Ishikawa (cell line): ENCODE results near the gene TMEM150C.

ENCODE experiments used
- CEBPB ChIP-seq: IDR thresholded peaks from 2 replicates; pipeline ENCODE4 v1.6.1; 2012
- CREB1 ChIP-seq: IDR thresholded peaks from 2 replicates; pipeline ENCODE4 v1.6.1; 2012; ENCODE audit warnings: low read depth
- EP300 ChIP-seq: IDR thresholded peaks from 2 replicates; pipeline ENCODE4 v1.6.1; 2012; ENCODE audit warnings: borderline replicate concordance
- FOXM1 ChIP-seq: IDR thresholded peaks from 2 replicates; pipeline ENCODE4 v1.6.1; 2012; ENCODE audit warnings: low read depth, borderline replicate concordance
- MAX ChIP-seq: IDR thresholded peaks from 2 replicates; pipeline ENCODE4 v1.6.1; 2012
- NFIC ChIP-seq: IDR thresholded peaks from 2 replicates; pipeline ENCODE4 v1.6.1; 2012
- RAD21 ChIP-seq: IDR thresholded peaks from 2 replicates; pipeline ENCODE4 v1.6.1; 2012; ENCODE audit warnings: low read depth
- TAF1 ChIP-seq: IDR thresholded peaks from 2 replicates; pipeline ENCODE4 v1.6.1; 2012; ENCODE audit warnings: low read depth, mild to moderate bottlenecking
- USF1 ChIP-seq: IDR thresholded peaks from 2 replicates; pipeline ENCODE4 v1.6.1; 2012
- YY1 ChIP-seq: IDR thresholded peaks from 2 replicates; pipeline ENCODE4 v1.6.1; 2012; ENCODE audit warnings: low read depth

- no peak for TF ChIP-seq RAD21
- TF ChIP-seq EP300 = no peak
- no peak for TF ChIP-seq CEBPB
- no peak for TF ChIP-seq NFIC
- no peak for TF ChIP-seq CREB1
- no peak for TF ChIP-seq TAF1
- TF ChIP-seq USF1 = no peak
- TF ChIP-seq MAX = no peak
- TF ChIP-seq YY1 = no peak
- TF ChIP-seq FOXM1 = no peak
Measured at GRCh38 chr4:82508011-82508410, 53.8 kb downstream of the TMEM150C start.
